GM12872 (cell line): ENCODE measurements around the gene MPZL2.

Source experiments
- TF ChIP-seq, protein P1 (sequence below): IDR thresholded peaks from 3 replicates; pipeline ENCODE4 v1.5.1; 2011; ENCODE audit warnings: low read depth, mild to moderate bottlenecking, low read length, moderate library complexity; ENCODE audit not compliant: insufficient read depth

MPZL2 gene

DNA sequence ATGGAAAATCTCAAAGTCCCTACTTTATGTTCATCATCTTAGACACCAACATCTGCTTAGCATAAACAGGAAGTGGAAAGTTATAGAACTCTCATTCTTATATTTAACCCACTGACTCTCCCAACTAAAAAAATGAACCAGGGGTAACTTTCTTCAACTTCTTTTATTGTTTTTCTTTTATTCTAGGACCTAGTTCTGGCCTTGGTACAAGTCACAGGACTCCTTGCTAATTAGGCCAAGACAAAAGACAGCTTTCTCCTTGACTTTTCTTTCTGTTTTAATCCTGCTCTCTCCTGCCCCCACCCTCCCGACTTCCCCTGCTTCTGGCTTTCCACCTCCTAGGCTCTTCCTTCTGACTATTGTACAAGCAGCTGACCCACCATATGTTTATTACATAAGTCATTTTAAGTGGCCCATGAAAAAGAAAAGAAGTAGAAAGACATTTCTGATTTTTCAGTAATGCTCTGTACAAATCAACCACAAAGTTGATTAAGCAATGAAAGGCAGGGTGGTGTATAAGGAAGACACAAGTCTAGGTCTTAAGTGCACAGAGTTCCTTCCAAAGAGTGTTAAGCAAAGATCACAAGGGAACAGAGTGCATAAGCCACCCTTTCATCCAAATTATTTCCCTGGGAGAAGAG lies 57.6 kb downstream of the MPZL2 start:
- TF ChIP-seq, protein P1, sequence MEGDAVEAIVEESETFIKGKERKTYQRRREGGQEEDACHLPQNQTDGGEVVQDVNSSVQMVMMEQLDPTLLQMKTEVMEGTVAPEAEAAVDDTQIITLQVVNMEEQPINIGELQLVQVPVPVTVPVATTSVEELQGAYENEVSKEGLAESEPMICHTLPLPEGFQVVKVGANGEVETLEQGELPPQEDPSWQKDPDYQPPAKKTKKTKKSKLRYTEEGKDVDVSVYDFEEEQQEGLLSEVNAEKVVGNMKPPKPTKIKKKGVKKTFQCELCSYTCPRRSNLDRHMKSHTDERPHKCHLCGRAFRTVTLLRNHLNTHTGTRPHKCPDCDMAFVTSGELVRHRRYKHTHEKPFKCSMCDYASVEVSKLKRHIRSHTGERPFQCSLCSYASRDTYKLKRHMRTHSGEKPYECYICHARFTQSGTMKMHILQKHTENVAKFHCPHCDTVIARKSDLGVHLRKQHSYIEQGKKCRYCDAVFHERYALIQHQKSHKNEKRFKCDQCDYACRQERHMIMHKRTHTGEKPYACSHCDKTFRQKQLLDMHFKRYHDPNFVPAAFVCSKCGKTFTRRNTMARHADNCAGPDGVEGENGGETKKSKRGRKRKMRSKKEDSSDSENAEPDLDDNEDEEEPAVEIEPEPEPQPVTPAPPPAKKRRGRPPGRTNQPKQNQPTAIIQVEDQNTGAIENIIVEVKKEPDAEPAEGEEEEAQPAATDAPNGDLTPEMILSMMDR = no peak

DNA sequence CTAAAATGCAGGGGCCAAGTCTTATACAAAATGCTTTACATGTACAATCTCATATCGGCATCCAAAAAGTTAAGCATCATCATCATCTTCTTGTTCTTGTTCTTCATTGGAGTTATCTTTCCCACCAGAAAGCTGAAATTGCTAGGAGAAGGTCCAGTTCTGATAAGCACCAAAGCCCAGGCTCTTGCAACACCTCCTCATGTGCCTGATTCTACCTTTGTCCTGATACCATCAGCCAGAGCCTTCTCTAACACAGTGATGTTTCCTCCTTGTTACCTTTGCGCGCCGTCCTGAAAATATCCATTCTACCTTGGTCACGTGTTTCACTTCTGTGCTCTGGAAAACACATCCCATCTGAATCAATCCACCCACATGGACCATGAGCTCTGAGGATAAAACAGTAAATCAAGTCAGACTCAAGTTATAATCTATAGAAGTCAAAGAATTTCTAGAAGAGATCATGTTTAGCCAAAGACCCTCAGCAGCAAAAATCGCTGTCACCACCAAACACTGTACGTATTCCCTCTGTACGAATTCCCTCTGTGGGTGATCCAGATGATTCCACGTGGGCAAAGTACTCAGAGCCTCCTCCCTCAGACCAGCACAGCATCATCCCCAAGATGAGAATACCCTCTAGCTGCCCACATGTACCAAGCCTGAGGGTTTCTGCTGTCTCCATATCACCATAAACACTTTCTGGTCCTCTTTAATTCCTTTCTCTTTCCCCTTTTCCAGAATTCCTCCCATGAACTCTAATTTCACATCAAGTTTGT lies 58.3 kb downstream of the MPZL2 start:
- TF ChIP-seq, protein P1 = no peak
